Tibial nerve (tissue), 4 donors: ENCODE results near the gene CYTH1. TPM values are rescaled to one million over a fixed set of nuclear protein-coding genes. Genes with fewer than 3 reads are reported as not detected.

Experiments used
- DNase-seq, 2 donors: peaks; one replicate each; pipeline ENCODE4 v3.0.0-alpha.2; 2019; ENCODE audit warnings: low spot score in 2 of 2
- H3K27ac ChIP-seq, 4 donors: fragments of 200-600 bp; sonication (generic) in 3 of 4; one replicate each; pipeline ENCODE4 v1.5.1; 2017 to 2019; ENCODE audit warnings: mild to moderate bottlenecking in 1 of 4
- H3K27me3 ChIP-seq, 2 donors: fragments of 200-600 bp; sonication (generic) in 1 of 2; one replicate each; pipeline versions ENCODE4 v1.5.1 to v1.6.0; 2017 to 2019
- H3K36me3 ChIP-seq, 3 donors: fragments of 200-600 bp; sonication (generic); one replicate each; pipeline ENCODE4 v1.5.1; 2018 to 2019
- H3K4me1 ChIP-seq, 4 donors: fragments of 200-600 bp; sonication (generic) in 3 of 4; one replicate each; pipeline ENCODE4 v1.5.1; 2017 to 2019
- H3K4me3 ChIP-seq, 4 donors: fragments of 200-600 bp; sonication (generic) in 3 of 4; one replicate each; pipeline ENCODE4 v1.5.1; 2017 to 2019; ENCODE audit warnings: mild to moderate bottlenecking in 1 of 4, moderate library complexity in 1 of 4
- H3K9me3 ChIP-seq, 4 donors: fragments of 200-600 bp; sonication (generic) in 3 of 4; one replicate each; pipeline ENCODE4 v1.5.1; 2017 to 2019
- EP300 ChIP-seq, 2 donors: sonication (generic); formaldehyde crosslinking; IDR thresholded peaks; one replicate each; pipeline ENCODE4 v1.6.1; 2017; ENCODE audit warnings: antibody characterized with exemption in 2 of 2, mild to moderate bottlenecking in 1 of 2
- POLR2A ChIP-seq, 2 donors: fragments of 450-650 bp; IDR thresholded peaks; one replicate each; pipeline ENCODE4 v1.6.1; 2017; ENCODE audit warnings: antibody characterized with exemption in 2 of 2, mild to moderate bottlenecking in 2 of 2, moderate library complexity in 2 of 2
- WGBS, 2 donors: methylation state at CpG; one replicate each; pipeline ENCODE4 v1.1.5; 2018; 5-methylcytosine and 5-hydroxymethylcytosine counted together
- total RNA-seq, 4 donors: library from RNA; depleted of rRNA; stranded (reverse); fragments of >200 nt; gene quantifications; one replicate each; pipeline ENCODE4 v1.1.0, GENCODE V29; 2016
- TF ChIP-seq, protein P1 (sequence below), 5 experiments: fragments of 200-600 bp in 3 of 5; fragments of 450-650 bp in 2 of 5; sonication (generic) in 3 of 5; IDR thresholded peaks; one replicate each; pipeline ENCODE4 v1.5.1; 2016 to 2019; ENCODE audit warnings: antibody characterized with exemption in 5 of 5, mild to moderate bottlenecking in 3 of 5, moderate library complexity in 2 of 5

CYTH1 gene
- total RNA-seq, 4 donors from 2014 or later = 53.1 to 81.0 (median 63.8) TPM

DNA sequence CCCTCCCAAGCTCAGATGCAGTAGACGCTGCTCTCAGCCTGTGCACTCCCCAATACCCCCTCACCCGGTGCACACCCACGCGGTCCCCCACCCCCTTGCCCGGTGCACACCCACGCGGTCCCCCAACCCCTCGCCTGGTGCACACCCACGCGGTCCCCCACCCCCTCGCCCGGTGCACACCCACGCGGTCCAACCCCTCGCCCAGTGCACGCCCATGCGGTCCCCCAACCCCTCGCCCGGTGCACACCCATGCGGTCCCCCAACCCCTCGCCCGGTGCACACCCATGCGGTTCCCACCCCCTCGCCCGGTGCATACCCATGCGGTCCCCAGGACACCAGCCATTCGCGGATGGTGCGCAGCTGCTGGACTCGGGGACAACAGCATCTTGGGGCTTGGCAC is 19.9 kb upstream of the CYTH1 start:
- 78 to 85% methylated on average over 27 to 30 of the region's 30 CpGs for WGBS, 2 donors
- Histone ChIP-seq H3K27me3 (no peaks in the 10 kb centered on the region), H3K36me3 (peaks cover 7 to 91% (median 8%) of the 10 kb centered on the region in 3 donors), H3K4me3 (no peak overlapping the region), H3K4me1 (peaks cover 0 to 12% (median 0%) of the 10 kb centered on the region in 4 donors), H3K9me3 (no peaks in the 10 kb centered on the region), H3K27ac (no peak overlapping the region)
- TF ChIP-seq, protein P1, sequence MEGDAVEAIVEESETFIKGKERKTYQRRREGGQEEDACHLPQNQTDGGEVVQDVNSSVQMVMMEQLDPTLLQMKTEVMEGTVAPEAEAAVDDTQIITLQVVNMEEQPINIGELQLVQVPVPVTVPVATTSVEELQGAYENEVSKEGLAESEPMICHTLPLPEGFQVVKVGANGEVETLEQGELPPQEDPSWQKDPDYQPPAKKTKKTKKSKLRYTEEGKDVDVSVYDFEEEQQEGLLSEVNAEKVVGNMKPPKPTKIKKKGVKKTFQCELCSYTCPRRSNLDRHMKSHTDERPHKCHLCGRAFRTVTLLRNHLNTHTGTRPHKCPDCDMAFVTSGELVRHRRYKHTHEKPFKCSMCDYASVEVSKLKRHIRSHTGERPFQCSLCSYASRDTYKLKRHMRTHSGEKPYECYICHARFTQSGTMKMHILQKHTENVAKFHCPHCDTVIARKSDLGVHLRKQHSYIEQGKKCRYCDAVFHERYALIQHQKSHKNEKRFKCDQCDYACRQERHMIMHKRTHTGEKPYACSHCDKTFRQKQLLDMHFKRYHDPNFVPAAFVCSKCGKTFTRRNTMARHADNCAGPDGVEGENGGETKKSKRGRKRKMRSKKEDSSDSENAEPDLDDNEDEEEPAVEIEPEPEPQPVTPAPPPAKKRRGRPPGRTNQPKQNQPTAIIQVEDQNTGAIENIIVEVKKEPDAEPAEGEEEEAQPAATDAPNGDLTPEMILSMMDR (IDR thresholded peaks at IDR 0.05) = no peak
- no peak for TF ChIP-seq POLR2A (IDR thresholded peaks at IDR 0.05)
- TF ChIP-seq EP300 (IDR thresholded peaks at IDR 0.05) = no peak
- no peak for DNase-seq

DNA sequence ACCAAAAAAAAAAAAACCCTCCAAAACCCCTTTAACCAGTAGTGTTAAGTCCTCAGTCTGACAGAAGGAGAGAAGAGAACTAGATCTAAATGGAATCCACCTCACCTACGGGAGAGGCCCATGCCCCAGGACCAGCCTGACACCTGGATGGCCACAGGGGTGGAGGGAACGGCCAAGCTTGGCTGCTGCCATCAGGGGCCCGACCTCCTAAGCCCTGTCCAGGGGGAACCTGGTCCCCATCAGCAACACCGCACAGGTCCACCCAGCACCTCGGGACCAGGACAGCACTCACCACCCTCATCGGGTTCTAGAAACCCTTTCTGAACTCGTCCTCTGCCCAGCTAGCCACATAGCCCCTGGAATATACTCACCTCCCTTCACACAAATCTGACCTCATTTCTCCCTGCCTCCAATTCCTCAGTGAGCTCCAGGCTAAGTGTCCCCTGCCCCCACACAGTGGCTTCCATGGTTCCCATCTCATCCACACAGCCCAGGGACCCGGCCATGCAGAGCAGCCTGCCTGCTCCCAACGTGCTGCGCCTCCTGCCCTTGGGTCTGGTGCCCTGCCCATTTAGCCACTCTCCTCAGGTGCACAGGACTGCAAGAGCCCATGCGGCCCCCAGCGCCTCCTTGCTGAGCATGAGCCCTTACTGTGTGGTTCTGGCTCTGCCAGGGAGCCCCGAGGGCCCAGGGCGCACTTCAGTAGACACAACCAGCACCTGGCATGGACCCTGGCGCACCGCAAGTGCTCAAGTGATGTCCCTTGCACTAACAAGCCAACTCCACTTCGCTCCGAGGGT is 18.3 kb upstream of the CYTH1 start:
- Histone ChIP-seq H3K27ac (peak overlapping the region in 1 of 4 donors; percentile 21), H3K9me3 (no peaks in the 10 kb centered on the region), H3K4me1 (peaks cover 0 to 7% (median 0%) of the 10 kb centered on the region in 4 donors), H3K27me3 (no peaks in the 10 kb centered on the region), H3K4me3 (no peak overlapping the region), H3K36me3 (peaks cover 7 to 91% (median 17%) of the 10 kb centered on the region in 3 donors)
- 90 to 92% methylated on average over 18 of the region's 18 CpGs for WGBS, 2 donors
- TF ChIP-seq, protein P1 (IDR thresholded peaks at IDR 0.05) = no peak
- TF ChIP-seq EP300 (IDR thresholded peaks at IDR 0.05) (no peak), POLR2A (IDR thresholded peaks at IDR 0.05) (no peak)
- DNase-seq = no peak

DNA sequence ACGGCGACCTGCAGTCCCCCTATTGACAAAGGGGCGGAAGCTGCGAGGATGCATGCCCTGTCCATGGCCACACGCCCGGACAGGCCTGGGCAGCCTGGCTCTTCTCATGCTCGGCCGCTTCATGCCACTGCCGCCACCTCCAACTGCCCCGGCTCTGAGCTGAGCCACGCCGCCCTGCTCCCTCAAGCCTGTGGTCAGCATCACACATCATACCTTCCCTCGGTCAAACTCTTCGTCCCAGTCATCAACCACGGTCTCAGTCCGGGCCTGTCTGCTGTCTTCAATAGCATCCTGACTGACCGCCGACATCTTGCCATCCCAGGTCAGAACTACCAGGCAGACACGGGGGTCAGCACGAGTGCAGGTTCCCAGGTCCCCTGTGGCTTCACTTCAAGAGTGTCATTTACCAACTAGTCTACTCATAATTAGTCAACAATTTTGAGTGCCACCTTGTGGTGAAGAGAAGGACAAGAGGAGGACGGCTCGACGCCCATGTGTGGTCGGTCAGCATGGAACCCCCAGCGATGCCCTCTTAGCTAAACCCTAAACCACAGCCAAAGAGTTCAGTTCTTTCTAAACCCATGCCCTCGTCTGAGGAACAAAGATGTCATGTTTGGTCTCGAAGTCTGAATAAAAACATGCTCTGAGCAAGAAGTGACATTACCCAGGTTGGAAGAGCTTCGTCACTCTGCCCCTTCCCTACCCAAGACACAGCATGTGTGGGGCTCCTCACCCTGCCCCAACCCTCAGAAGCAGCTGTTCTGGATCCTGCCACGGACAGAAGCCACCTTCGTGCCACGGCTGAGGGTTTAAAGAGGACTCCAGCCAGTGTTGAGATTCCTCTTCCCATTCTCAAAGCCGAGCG is 16.9 kb upstream of the CYTH1 start:
- H3K36me3 ChIP-seq = peaks cover 7 to 95% (median 20%) of the 10 kb centered on the region in 3 donors
- no peaks in the 10 kb centered on the region for H3K4me1 ChIP-seq
- peak overlapping the region in 2 of 4 donors; percentile 30 to 46 for H3K27ac ChIP-seq
- H3K9me3 ChIP-seq = no peaks in the 10 kb centered on the region
- no peaks in the 10 kb centered on the region for H3K27me3 ChIP-seq
- no peak overlapping the region for H3K4me3 ChIP-seq
- TF ChIP-seq, protein P1 (IDR thresholded peaks at IDR 0.05) = peak; percentile 25 to 50 (median 33)
- TF ChIP-seq POLR2A (IDR thresholded peaks at IDR 0.05) (no peak), EP300 (IDR thresholded peaks at IDR 0.05) (no peak)
- DNase-seq = no peak
- WGBS, 2 donors = 77 to 80% methylated on average over 33 of the region's 33 CpGs

DNA sequence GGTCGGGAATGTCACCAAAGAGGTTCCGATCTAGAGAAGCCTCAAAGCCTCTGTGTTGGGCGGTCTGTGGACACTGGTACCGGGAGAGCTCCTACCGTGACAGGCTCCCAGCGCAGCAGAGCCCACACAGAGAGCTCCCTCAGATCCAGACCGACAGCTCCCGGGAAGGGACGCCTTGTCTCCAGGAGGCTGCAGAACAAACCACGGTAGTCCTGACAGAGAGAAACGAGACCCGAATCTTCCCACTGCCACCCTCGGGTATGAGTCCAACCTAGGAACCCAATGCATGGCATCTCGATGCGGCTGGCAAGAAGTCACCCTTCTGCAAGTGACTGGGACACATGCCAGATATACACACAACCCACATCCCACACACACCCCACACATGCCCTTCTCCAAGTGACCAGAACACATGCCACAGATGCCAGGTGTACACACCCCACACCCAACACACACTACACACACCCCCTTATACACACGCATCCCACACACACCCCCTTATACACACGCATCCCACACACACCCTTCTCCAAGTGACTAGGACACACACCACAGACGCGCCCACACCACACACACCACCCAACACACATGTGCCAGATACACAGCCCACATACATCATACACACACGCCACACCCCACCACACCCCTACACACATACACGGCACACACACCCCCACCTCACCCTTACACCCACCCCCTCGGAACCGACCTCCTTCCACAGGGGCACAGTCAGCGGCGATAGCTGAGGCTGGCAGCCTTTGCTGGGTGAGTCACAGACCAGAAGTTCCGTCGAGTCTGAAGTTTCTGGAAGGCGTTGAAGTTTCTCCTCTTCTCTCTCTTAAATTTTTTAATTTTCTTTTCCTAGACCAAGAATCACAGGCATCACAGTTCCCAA is 15.9 kb upstream of the CYTH1 start:
- TF ChIP-seq POLR2A (IDR thresholded peaks at IDR 0.05) = no peak
- no peak for TF ChIP-seq EP300 (IDR thresholded peaks at IDR 0.05)
- TF ChIP-seq, protein P1 (IDR thresholded peaks at IDR 0.05) = no peak
- H3K4me3 ChIP-seq = no peak overlapping the region
- no peaks in the 10 kb centered on the region for H3K4me1 ChIP-seq
- H3K36me3 ChIP-seq = peaks cover 3 to 95% (median 15%) of the 10 kb centered on the region in 3 donors
- 81 to 84% methylated on average over 24 to 27 of the region's 28 CpGs for WGBS, 2 donors
- no peaks in the 10 kb centered on the region for H3K27me3 ChIP-seq
- H3K9me3 ChIP-seq = no peaks in the 10 kb centered on the region
- peak overlapping the region in 2 of 4 donors; percentile 33 to 42 for H3K27ac ChIP-seq
- no peak for DNase-seq
